IMR-90 (cell line): ENCODE results near the gene ECSCR. TPM values are rescaled to one million over a fixed set of nuclear protein-coding genes. Genes with fewer than 3 reads are reported as not detected.
A peak's percentile ranks its signal among the peaks of the same experiment; 100 is the strongest.

Source experiments
- ATAC-seq: fragments of 200-7000 bp; cut with Tn5 transposase; 2 replicates; pipeline ENCODE4 v1.9.1; 2020; ENCODE audit warnings: low read depth, mild to moderate bottlenecking, moderate library complexity
- BruUV-seq: library from RNA; stranded (reverse); fragments of 400-500 nt; replicated peaks from 2 replicates; lab custom pipeline; 2021; lab: Mats Ljungman, UMichigan
- CTCF ChIA-PET: fragments of 300-600 bp; formaldehyde crosslinking; extraction: SDS; loops from one replicate; lab custom pipeline; 2021; ENCODE audit warnings: antibody characterized with exemption; lab: Yijun Ruan, JAX
- POLR2A ChIA-PET: fragments of 300-600 bp; sonication (Branson Sonifier 250); formaldehyde crosslinking; loops from one replicate; lab custom pipeline; 2022; ENCODE audit warnings: antibody characterized with exemption; ENCODE audit not compliant: unreplicated experiment; lab: Charles Lee
- DNase-seq: peaks from one replicate; pipeline ENCODE4 v3.0.0; 2013
- H2AFZ ChIP-seq: replicated peaks from 2 replicates; pipeline ENCODE3; 2013; ENCODE audit warnings: low read length, mild to moderate bottlenecking; ENCODE audit not compliant: poor library complexity
- H2AK5ac ChIP-seq: 2 replicates; pipeline ENCODE4 v1.6.1; 2013; ENCODE audit warnings: low read depth, low read length, inconsistent platforms
- H2AK9ac ChIP-seq: replicated peaks from 2 replicates; pipeline ENCODE3; 2013; ENCODE audit warnings: mild to moderate bottlenecking, low read depth, low read length, moderate library complexity; ENCODE audit not compliant: poor library complexity
- H2BK120ac ChIP-seq: 2 replicates; pipeline ENCODE4 v1.6.1; 2013; ENCODE audit warnings: low read depth, low read length, inconsistent platforms
- H2BK15ac ChIP-seq: 3 replicates; pipeline ENCODE4 v1.6.1; 2013; ENCODE audit warnings: low read depth, low read length, inconsistent platforms
- H2BK20ac ChIP-seq: 2 replicates; pipeline ENCODE4 v1.6.1; 2013; ENCODE audit warnings: low read depth, mild to moderate bottlenecking, inconsistent platforms, low read length, moderate library complexity
- H2BK5ac ChIP-seq: 2 replicates; pipeline ENCODE4 v1.6.1; 2013; ENCODE audit warnings: mild to moderate bottlenecking, low read depth, low read length, inconsistent platforms; ENCODE audit not compliant: poor library complexity, severe bottlenecking
- H3K14ac ChIP-seq: replicated peaks from 2 replicates; pipeline ENCODE4 v1.6.1; 2013; ENCODE audit warnings: low read depth, low read length, inconsistent platforms
- H3K18ac ChIP-seq: 2 replicates; pipeline ENCODE4 v1.6.1; 2013; ENCODE audit warnings: low read depth, low read length, control low read depth
- H3K23ac ChIP-seq: 2 replicates; pipeline ENCODE4 v1.6.1; 2013; ENCODE audit warnings: low read depth, low read length, inconsistent platforms
- H3K27ac ChIP-seq: 2 replicates; pipeline ENCODE4 v1.5.1; 2013; ENCODE audit warnings: mild to moderate bottlenecking, control low read depth, low read length; ENCODE audit not compliant: insufficient read depth
- H3K27me3 ChIP-seq: 2 replicates; pipeline ENCODE4 v1.6.1; 2013; ENCODE audit warnings: low read length; ENCODE audit not compliant: control insufficient read depth, insufficient read depth
- H3K36me3 ChIP-seq: 2 replicates; pipeline ENCODE4 v1.6.1; 2013; ENCODE audit warnings: low read length, mixed read lengths; ENCODE audit not compliant: control insufficient read depth, insufficient read depth
- H3K4ac ChIP-seq: 2 replicates; pipeline ENCODE4 v1.6.1; 2013; ENCODE audit warnings: low read depth, low read length, inconsistent platforms
- H3K4me1 ChIP-seq: 2 replicates; pipeline ENCODE4 v1.6.1; 2013; ENCODE audit warnings: low read length, mixed read lengths; ENCODE audit not compliant: control insufficient read depth, insufficient read depth
- H3K4me2 ChIP-seq: 2 replicates; pipeline ENCODE4 v1.6.1; 2013; ENCODE audit warnings: low read depth, mild to moderate bottlenecking, control low read depth, low read length, moderate library complexity
- H3K4me3 ChIP-seq: 2 replicates; pipeline ENCODE4 v1.5.1; 2013; ENCODE audit warnings: low read depth, mild to moderate bottlenecking, control low read depth, low read length, moderate library complexity; ENCODE audit not compliant: insufficient read depth
- H3K56ac ChIP-seq: 2 replicates; pipeline ENCODE4 v1.6.1; 2013; ENCODE audit warnings: low read length, inconsistent platforms; ENCODE audit not compliant: insufficient read depth; ENCODE audit errors: extremely low read depth
- H3K79me1 ChIP-seq, 2 experiments: 2 replicates each; pipeline ENCODE4 v1.6.1; 2013; ENCODE audit warnings: low read length in 2 of 2, inconsistent platforms in 1 of 2, low read depth in 1 of 2
- H3K9ac ChIP-seq: 2 replicates; pipeline ENCODE4 v1.6.1; 2013; ENCODE audit warnings: low read depth, low read length, control low read depth
- H3K9me1 ChIP-seq: 2 replicates; pipeline ENCODE4 v1.6.1; 2013; ENCODE audit warnings: low read length, inconsistent platforms; ENCODE audit not compliant: insufficient read depth
- H3K9me3 ChIP-seq: 2 replicates; pipeline ENCODE4 v1.6.1; 2013; ENCODE audit warnings: low read length; ENCODE audit not compliant: control insufficient read depth, insufficient read depth
- H4K20me1 ChIP-seq: 2 replicates; pipeline ENCODE4 v1.6.1; 2013; ENCODE audit warnings: low read length, inconsistent platforms; ENCODE audit not compliant: insufficient read depth
- H4K5ac ChIP-seq: 2 replicates; pipeline ENCODE4 v1.6.1; 2013; ENCODE audit warnings: mild to moderate bottlenecking, low read depth, low read length, control low read depth
- H4K8ac ChIP-seq, 2 experiments: 2 replicates each; pipeline ENCODE4 v1.6.1; 2013; ENCODE audit warnings: low read depth in 2 of 2, low read length in 2 of 2, control low read depth in 1 of 2, inconsistent platforms in 1 of 2
- H4K91ac ChIP-seq: 2 replicates; pipeline ENCODE4 v1.6.1; 2013; ENCODE audit warnings: low read depth, low read length, inconsistent platforms; ENCODE audit not compliant: insufficient read depth
- BHLHE40 ChIP-seq: fragments of 150-350 bp; IDR thresholded peaks from 2 replicates; pipeline ENCODE4 v1.6.1; 2016; ENCODE audit warnings: mild to moderate bottlenecking, low read depth, low read length
- CHD1 ChIP-seq: IDR thresholded peaks from 2 replicates; pipeline ENCODE4 v1.6.1; 2012; ENCODE audit warnings: low read depth, low read length, improper control_type of control experiment
- CTCF ChIP-seq: conservative IDR thresholded peaks from 2 replicates; pipeline ENCODE4 v1.5.1; 2012; ENCODE audit warnings: mild to moderate bottlenecking, low read depth, low read length, improper control_type of control experiment
- FOS ChIP-seq: fragments of 150-350 bp; IDR thresholded peaks from 2 replicates; pipeline ENCODE4 v1.6.1; 2016; ENCODE audit warnings: low read depth, low read length
- MAFK ChIP-seq: IDR thresholded peaks from 2 replicates; pipeline ENCODE4 v1.6.1; 2012; ENCODE audit warnings: low read depth, low read length, improper control_type of control experiment
- MXI1 ChIP-seq: IDR thresholded peaks from 2 replicates; pipeline ENCODE4 v1.6.1; 2012; ENCODE audit warnings: low read depth, mild to moderate bottlenecking, low read length, moderate library complexity, borderline replicate concordance
- RAD21 ChIP-seq: IDR thresholded peaks from 2 replicates; pipeline ENCODE4 v1.6.1; 2012; ENCODE audit warnings: low read length, improper control_type of control experiment
- SMC3 ChIP-seq: fragments of 150-350 bp; IDR thresholded peaks from 2 replicates; pipeline ENCODE4 v1.6.1; 2016; ENCODE audit warnings: low read depth, mild to moderate bottlenecking, antibody characterized with exemption, low read length, moderate library complexity
- USF2 ChIP-seq: fragments of 150-350 bp; IDR thresholded peaks from 2 replicates; pipeline ENCODE4 v1.6.1; 2017; ENCODE audit warnings: mild to moderate bottlenecking, antibody characterized with exemption, low read length, low read depth
- whole genome bisulfite sequencing, 2 experiments: methylation state at CpG; one replicate each; pipeline versions ENCODE4 v1.1.5 to v1.1.7; 2013; ENCODE audit warnings: missing lambda C conversion rate in 2 of 2; ENCODE audit not compliant: insufficient read length in 1 of 2; ENCODE audit errors: extremely low coverage in 2 of 2; 5-methylcytosine and 5-hydroxymethylcytosine counted together
- dilution Hi-C: fragments of 300-500 bp; cut with HindIII; formaldehyde crosslinking; loops from one replicate; pipeline ENCODE4 v1.14.3; 2018; ENCODE audit warnings: low sequenced_read_pairs; ENCODE audit not compliant: unreplicated experiment
- in situ Hi-C: fragments of 300-500 bp; cut with MboI; formaldehyde crosslinking; loops from 3 replicates; pipeline ENCODE4 v1.14.3; 2019; ENCODE audit warnings: low sequenced_read_pairs, inconsistent platforms, mixed read lengths
- intact Hi-C: fragments of 100-400 bp; cut with micrococcal nuclease; formaldehyde crosslinking; loops from 2 replicates; pipeline ENCODE4 v1.10.0; 2022
- polyA plus RNA-seq, 3 experiments: library from polyadenylated mRNA; depleted of rRNA; stranded (reverse); fragments of >200 nt; gene quantifications; 2 replicates each; pipeline ENCODE4 v1.2.3, GENCODE V29; 2012; ENCODE audit warnings: low replicate concordance in 1 of 3
- total RNA-seq: library from RNA; depleted of rRNA; stranded (reverse); fragments of >200 nt; gene quantifications from 2 replicates; pipeline ENCODE4 v1.2.3, GENCODE V29; 2012

Gene ECSCR
- total and polyA plus RNA-seq, 2 of the 4 experiments (the other 2 are of a cell fraction), result 3.6 to 3.9 TPM

GRCh38 chr5:139403418-139403786 lies 59.1 kb downstream of the ECSCR start (continued):
- TF ChIP-seq RAD21, result no peak

GRCh38 chr5:139402561-139403158 lies 59.9 kb downstream of the ECSCR start:
- Histone ChIP-seq H3K4ac (no peak overlapping the region), H3K27me3 (no peaks in the 10 kb centered on the region), H3K56ac (no peak overlapping the region), H3K9ac (no peak overlapping the region), H2AK5ac (no peak overlapping the region), H2AK9ac (no peak overlapping the region), H3K27ac (no peak overlapping the region), H3K79me1 (peaks cover 0 to 14% of the 10 kb centered on the region in 2 experiments; a peak in 1 of 4 replicates), H4K91ac (no peak overlapping the region), H4K5ac (no peak overlapping the region), H3K4me3 (no peak overlapping the region), H4K20me1 (no peaks in the 10 kb centered on the region; the same call in 1 of the 2 replicates), H3K36me3 (no peaks in the 10 kb centered on the region), H2BK5ac (no peak overlapping the region), H3K18ac (no peak overlapping the region), H3K14ac (no peak overlapping the region), H3K9me3 (no peaks in the 10 kb centered on the region), H3K23ac (no peak overlapping the region), H3K4me2 (no peak overlapping the region), H2AFZ (no peak overlapping the region), H2BK120ac (no peak overlapping the region), H2BK20ac (no peak overlapping the region), H4K8ac (no peak overlapping the region), H3K4me1 (peaks cover 4% of the 10 kb centered on the region), H2BK15ac (no peak overlapping the region), H3K9me1 (peaks cover 8% of the 10 kb centered on the region)
- TF ChIP-seq FOS (no peak), SMC3 (no peak), MAFK (no peak), CTCF (peak; percentile 35), RAD21 (peak; percentile 22; the same call in 1 of the 2 replicates), BHLHE40 (no peak), CHD1 (no peak), USF2 (no peak), MXI1 (no peak)
- BruUV-seq, result no TSS peak
- ATAC-seq (no peak), DNase-seq (no peak)
- WGBS, 2 experiments, result 83% methylated on average over 2 of the region's 7 CpGs; no CpG with 5 or more reads in 1 of the 2 experiments
- in situ Hi-C loops, result no loop called here
- POLR2A ChIA-PET, result no interaction called here
- dilution Hi-C loops, result loop anchor here (25.0 kb wide), 1 partner anchor 110 kb away; no protein-coding TSS in a partner anchor
- intact Hi-C loops, result no loop called here
- CTCF ChIA-PET, result no interaction called here
